GM23338 (cell line): ENCODE measurements around the gene CLEC3B. TPM values are rescaled to one million over a fixed set of nuclear protein-coding genes. Genes with fewer than 3 reads are reported as not detected.

ENCODE experiments used
- ATAC-seq: fragments of 200-7000 bp; cut with Tn5 transposase; 3 replicates; pipeline ENCODE4 v1.9.1; 2020
- DNase-seq: peaks from one replicate; pipeline ENCODE4 v3.0.0-alpha.2; 2015; ENCODE audit warnings: low spot score
- H2AFZ ChIP-seq: fragments of 200-600 bp; sonication (generic); 2 replicates; pipeline ENCODE4 v1.8.0; 2016; ENCODE audit warnings: antibody characterized with exemption, mild to moderate bottlenecking, moderate library complexity
- H3F3A ChIP-seq: fragments of 200-600 bp; sonication (generic); replicated peaks from 2 replicates; pipeline ENCODE4 v1.8.0; 2017; ENCODE audit warnings: antibody characterized with exemption, mixed run types, low read depth
- H3K27ac ChIP-seq: fragments of 200-600 bp; sonication (generic); 2 replicates; pipeline ENCODE4 v1.6.1; 2016; ENCODE audit warnings: low read depth
- H3K27me3 ChIP-seq: fragments of 200-600 bp; sonication (generic); 2 replicates; pipeline ENCODE4 v1.8.0; 2016; ENCODE audit warnings: mild to moderate bottlenecking, mixed run types, moderate library complexity; ENCODE audit not compliant: insufficient read depth
- H3K36me3 ChIP-seq: fragments of 200-600 bp; sonication (generic); 2 replicates; pipeline ENCODE4 v1.8.0; 2016; ENCODE audit warnings: mild to moderate bottlenecking; ENCODE audit not compliant: insufficient read depth
- H3K4me1 ChIP-seq: fragments of 200-600 bp; sonication (generic); 2 replicates; pipeline ENCODE4 v1.8.0; 2016; ENCODE audit warnings: mild to moderate bottlenecking, moderate library complexity; ENCODE audit not compliant: insufficient read depth
- H3K4me2 ChIP-seq: fragments of 200-600 bp; sonication (generic); 2 replicates; pipeline ENCODE4 v1.7.1; 2017; ENCODE audit warnings: mixed run types
- H3K4me3 ChIP-seq: fragments of 200-600 bp; sonication (generic); 2 replicates; pipeline ENCODE4 v1.6.1; 2016; ENCODE audit warnings: mixed run types
- H3K79me2 ChIP-seq: fragments of 200-600 bp; sonication (generic); replicated peaks from 2 replicates; pipeline ENCODE4 v1.8.0; 2017; ENCODE audit warnings: mild to moderate bottlenecking; ENCODE audit not compliant: insufficient read depth
- H3K9me2 ChIP-seq: fragments of 200-600 bp; sonication (generic); 2 replicates; pipeline ENCODE4 v1.8.0; 2017; ENCODE audit not compliant: insufficient read depth
- H4K20me1 ChIP-seq: fragments of 200-600 bp; sonication (generic); replicated peaks from 2 replicates; pipeline ENCODE4 v1.8.0; 2017; ENCODE audit warnings: mild to moderate bottlenecking; ENCODE audit not compliant: insufficient read depth
- H3K27ac Mint-ChIP-seq: 2 replicates; pipeline ENCODE4 v1.8.0; 2020; ENCODE audit warnings: inconsistent platforms, mild to moderate bottlenecking, moderate library complexity, mixed read lengths
- H3K27me3 Mint-ChIP-seq: 3 replicates; pipeline ENCODE4 v1.8.0; 2022; ENCODE audit warnings: low read depth, mild to moderate bottlenecking, moderate library complexity, mixed read lengths, inconsistent platforms; ENCODE audit not compliant: insufficient read depth, poor library complexity
- H3K36me3 Mint-ChIP-seq: 3 replicates; pipeline ENCODE4 v1.8.0; 2021; ENCODE audit warnings: low read depth, mild to moderate bottlenecking, inconsistent platforms, moderate library complexity, mixed read lengths
- H3K4me1 Mint-ChIP-seq: 3 replicates; pipeline ENCODE4 v1.8.0; 2020; ENCODE audit warnings: mild to moderate bottlenecking, inconsistent platforms, mixed read lengths
- H3K4me3 Mint-ChIP-seq: 3 replicates; pipeline ENCODE4 v1.8.0; 2021; ENCODE audit warnings: moderate library complexity, mild to moderate bottlenecking, inconsistent platforms, mixed read lengths
- H3K9me3 Mint-ChIP-seq: 3 replicates; pipeline ENCODE4 v1.8.0; 2020; ENCODE audit warnings: moderate library complexity, mild to moderate bottlenecking, inconsistent platforms, mixed read lengths
- CREB1 ChIP-seq: fragments of 250-450 bp; sonication (Bioruptor Pico); IDR thresholded peaks from 2 replicates; pipeline ENCODE4 v1.5.0; 2020; ENCODE audit warnings: low read depth, mild to moderate bottlenecking, moderate library complexity
- EZH2phosphoT487 ChIP-seq: fragments of 200-600 bp; sonication (generic); IDR thresholded peaks from one replicate; pipeline ENCODE4 v1.8.1; 2018; ENCODE audit warnings: antibody characterized with exemption; ENCODE audit not compliant: unreplicated experiment
- JUNB ChIP-seq: IDR thresholded peaks from one replicate; pipeline ENCODE4 v1.6.1; 2016; ENCODE audit warnings: antibody characterized with exemption; ENCODE audit not compliant: unreplicated experiment
- NANOG ChIP-seq: IDR thresholded peaks from 2 replicates; pipeline ENCODE4 v1.6.1; 2016; ENCODE audit warnings: antibody characterized with exemption, borderline replicate concordance
- POLR2AphosphoS5 ChIP-seq: IDR thresholded peaks from 2 replicates; pipeline ENCODE4 v1.6.1; 2016; ENCODE audit warnings: antibody characterized with exemption, low read depth
- ZNF114 ChIP-seq: fragments of 250-450 bp; sonication (Bioruptor Pico); IDR thresholded peaks from 2 replicates; pipeline ENCODE4 v1.5.0; 2020; ENCODE audit warnings: mild to moderate bottlenecking, moderate library complexity
- ZNF331 ChIP-seq: fragments of 250-450 bp; sonication (Bioruptor Pico); IDR thresholded peaks from 2 replicates; pipeline ENCODE4 v1.5.0; 2020; ENCODE audit warnings: low read depth, mild to moderate bottlenecking, moderate library complexity
- polyA plus RNA-seq: library from polyadenylated mRNA; unstranded; fragments of >200 nt; fragmentation: Nextera tagmentation; extraction: Ambion mirVana; gene quantifications from 2 replicates; pipeline ENCODE4 v1.2.1, GENCODE V29; 2016
- total RNA-seq: library from RNA; depleted of rRNA; stranded (reverse); fragments of >200 nt; shearing (Covaris generic); gene quantifications from 2 replicates; pipeline ENCODE4 v1.2.3, GENCODE V29; 2014
- TF ChIP-seq, protein P1 (sequence below): IDR thresholded peaks from 2 replicates; pipeline ENCODE4 v1.6.1; 2016; ENCODE audit warnings: antibody characterized with exemption
- TF ChIP-seq, protein P2 (sequence below): fragments of 250-450 bp; sonication (Bioruptor Pico); IDR thresholded peaks from 2 replicates; pipeline ENCODE4 v1.5.0; 2020; ENCODE audit warnings: mild to moderate bottlenecking, moderate library complexity

CLEC3B gene
- total and polyA plus RNA-seq, 2 experiments from 2014 or later: not detected

DNA sequence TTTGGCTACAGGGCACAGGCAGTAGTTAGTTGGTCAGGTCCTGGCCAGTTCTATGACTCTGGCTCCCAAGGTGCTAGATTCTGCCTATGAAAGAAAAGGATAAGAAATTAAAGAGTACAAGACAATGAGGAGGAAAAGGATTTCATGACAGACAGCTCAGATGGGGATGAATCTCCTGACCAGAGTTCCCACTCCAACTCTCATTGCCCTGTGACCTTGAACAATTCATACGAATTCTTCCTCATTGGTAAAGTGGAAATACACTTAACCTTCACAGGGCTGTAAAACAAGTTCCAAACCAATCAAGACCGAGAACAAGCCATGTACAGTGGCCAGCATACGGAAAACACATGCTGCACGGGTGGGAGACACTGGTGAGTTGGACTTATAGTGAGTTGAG lies 23.7 kb downstream of the CLEC3B start:
- H3K4me3 Mint-ChIP-seq: no peak overlapping the region
- H4K20me1 ChIP-seq: no peaks in the 10 kb centered on the region; the same call in 1 of the 2 replicates
- peaks cover 12% of the 10 kb centered on the region for H3K27me3 Mint-ChIP-seq
- H3K27ac Mint-ChIP-seq: no peak overlapping the region
- DNase-seq: no peak
- H3K4me1 Mint-ChIP-seq: peaks cover 8% of the 10 kb centered on the region; the same call in 2 of the 3 replicates
- no peak overlapping the region for H3K27ac ChIP-seq
- peaks cover 4% of the 10 kb centered on the region for H3K27me3 ChIP-seq
- H2AFZ ChIP-seq: no peak overlapping the region
- no peaks in the 10 kb centered on the region for H3K9me2 ChIP-seq
- no peaks in the 10 kb centered on the region for H3K36me3 Mint-ChIP-seq
- H3K4me3 ChIP-seq: no peak overlapping the region
- no peaks in the 10 kb centered on the region; the same call in 1 of the 2 replicates for H3K4me1 ChIP-seq
- TF ChIP-seq EZH2phosphoT487 (no peak), POLR2AphosphoS5 (no peak), JUNB (no peak), CREB1 (CRISPR knock-in tag) (no peak), ZNF114 (no peak), ZNF331 (no peak), NANOG (no peak)
- TF ChIP-seq, protein P1, sequence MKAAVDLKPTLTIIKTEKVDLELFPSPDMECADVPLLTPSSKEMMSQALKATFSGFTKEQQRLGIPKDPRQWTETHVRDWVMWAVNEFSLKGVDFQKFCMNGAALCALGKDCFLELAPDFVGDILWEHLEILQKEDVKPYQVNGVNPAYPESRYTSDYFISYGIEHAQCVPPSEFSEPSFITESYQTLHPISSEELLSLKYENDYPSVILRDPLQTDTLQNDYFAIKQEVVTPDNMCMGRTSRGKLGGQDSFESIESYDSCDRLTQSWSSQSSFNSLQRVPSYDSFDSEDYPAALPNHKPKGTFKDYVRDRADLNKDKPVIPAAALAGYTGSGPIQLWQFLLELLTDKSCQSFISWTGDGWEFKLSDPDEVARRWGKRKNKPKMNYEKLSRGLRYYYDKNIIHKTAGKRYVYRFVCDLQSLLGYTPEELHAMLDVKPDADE: no peak
- TF ChIP-seq, protein P2, sequence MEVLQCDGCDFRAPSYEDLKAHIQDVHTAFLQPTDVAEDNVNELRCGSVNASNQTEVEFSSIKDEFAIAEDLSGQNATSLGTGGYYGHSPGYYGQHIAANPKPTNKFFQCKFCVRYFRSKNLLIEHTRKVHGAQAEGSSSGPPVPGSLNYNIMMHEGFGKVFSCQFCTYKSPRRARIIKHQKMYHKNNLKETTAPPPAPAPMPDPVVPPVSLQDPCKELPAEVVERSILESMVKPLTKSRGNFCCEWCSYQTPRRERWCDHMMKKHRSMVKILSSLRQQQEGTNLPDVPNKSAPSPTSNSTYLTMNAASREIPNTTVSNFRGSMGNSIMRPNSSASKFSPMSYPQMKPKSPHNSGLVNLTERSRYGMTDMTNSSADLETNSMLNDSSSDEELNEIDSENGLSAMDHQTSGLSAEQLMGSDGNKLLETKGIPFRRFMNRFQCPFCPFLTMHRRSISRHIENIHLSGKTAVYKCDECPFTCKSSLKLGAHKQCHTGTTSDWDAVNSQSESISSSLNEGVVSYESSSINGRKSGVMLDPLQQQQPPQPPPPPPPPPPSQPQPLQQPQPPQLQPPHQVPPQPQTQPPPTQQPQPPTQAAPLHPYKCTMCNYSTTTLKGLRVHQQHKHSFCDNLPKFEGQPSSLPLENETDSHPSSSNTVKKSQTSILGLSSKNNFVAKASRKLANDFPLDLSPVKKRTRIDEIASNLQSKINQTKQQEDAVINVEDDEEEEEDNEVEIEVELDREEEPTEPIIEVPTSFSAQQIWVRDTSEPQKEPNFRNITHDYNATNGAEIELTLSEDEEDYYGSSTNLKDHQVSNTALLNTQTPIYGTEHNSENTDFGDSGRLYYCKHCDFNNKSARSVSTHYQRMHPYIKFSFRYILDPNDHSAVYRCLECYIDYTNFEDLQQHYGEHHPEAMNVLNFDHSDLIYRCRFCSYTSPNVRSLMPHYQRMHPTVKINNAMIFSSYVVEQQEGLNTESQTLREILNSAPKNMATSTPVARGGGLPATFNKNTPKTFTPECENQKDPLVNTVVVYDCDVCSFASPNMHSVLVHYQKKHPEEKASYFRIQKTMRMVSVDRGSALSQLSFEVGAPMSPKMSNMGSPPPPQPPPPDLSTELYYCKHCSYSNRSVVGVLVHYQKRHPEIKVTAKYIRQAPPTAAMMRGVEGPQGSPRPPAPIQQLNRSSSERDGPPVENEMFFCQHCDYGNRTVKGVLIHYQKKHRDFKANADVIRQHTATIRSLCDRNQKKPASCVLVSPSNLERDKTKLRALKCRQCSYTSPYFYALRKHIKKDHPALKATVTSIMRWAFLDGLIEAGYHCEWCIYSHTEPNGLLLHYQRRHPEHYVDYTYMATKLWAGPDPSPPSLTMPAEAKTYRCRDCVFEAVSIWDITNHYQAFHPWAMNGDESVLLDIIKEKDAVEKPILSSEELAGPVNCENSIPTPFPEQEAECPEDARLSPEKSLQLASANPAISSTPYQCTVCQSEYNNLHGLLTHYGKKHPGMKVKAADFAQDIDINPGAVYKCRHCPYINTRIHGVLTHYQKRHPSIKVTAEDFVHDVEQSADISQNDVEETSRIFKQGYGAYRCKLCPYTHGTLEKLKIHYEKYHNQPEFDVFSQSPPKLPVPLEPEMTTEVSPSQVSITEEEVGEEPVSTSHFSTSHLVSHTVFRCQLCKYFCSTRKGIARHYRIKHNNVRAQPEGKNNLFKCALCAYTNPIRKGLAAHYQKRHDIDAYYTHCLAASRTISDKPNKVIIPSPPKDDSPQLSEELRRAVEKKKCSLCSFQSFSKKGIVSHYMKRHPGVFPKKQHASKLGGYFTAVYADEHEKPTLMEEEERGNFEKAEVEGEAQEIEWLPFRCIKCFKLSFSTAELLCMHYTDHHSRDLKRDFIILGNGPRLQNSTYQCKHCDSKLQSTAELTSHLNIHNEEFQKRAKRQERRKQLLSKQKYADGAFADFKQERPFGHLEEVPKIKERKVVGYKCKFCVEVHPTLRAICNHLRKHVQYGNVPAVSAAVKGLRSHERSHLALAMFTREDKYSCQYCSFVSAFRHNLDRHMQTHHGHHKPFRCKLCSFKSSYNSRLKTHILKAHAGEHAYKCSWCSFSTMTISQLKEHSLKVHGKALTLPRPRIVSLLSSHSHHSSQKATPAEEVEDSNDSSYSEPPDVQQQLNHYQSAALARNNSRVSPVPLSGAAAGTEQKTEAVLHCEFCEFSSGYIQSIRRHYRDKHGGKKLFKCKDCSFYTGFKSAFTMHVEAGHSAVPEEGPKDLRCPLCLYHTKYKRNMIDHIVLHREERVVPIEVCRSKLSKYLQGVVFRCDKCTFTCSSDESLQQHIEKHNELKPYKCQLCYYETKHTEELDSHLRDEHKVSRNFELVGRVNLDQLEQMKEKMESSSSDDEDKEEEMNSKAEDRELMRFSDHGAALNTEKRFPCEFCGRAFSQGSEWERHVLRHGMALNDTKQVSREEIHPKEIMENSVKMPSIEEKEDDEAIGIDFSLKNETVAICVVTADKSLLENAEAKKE: no peak
- no peaks in the 10 kb centered on the region for H3F3A ChIP-seq
- H3K79me2 ChIP-seq: no peaks in the 10 kb centered on the region
- H3K9me3 Mint-ChIP-seq: no peaks in the 10 kb centered on the region
- H3K4me2 ChIP-seq: no peak overlapping the region
- no peaks in the 10 kb centered on the region for H3K36me3 ChIP-seq
- no peak for ATAC-seq
